Cortex of kidney (tissue), 1 donor: Measurements from ENCODE around the gene TDRD12.
"Not testable (repeated sequence)": the region's sequence is repeated elsewhere in the genome, so short reads cannot be mapped to it uniquely, and the experiment has no call there.

ENCODE experiments used
- DNase-seq: peaks from one replicate; lab custom pipeline; 2025; lab: John Stamatoyannopoulos, UW

TDRD12 gene

DNA sequence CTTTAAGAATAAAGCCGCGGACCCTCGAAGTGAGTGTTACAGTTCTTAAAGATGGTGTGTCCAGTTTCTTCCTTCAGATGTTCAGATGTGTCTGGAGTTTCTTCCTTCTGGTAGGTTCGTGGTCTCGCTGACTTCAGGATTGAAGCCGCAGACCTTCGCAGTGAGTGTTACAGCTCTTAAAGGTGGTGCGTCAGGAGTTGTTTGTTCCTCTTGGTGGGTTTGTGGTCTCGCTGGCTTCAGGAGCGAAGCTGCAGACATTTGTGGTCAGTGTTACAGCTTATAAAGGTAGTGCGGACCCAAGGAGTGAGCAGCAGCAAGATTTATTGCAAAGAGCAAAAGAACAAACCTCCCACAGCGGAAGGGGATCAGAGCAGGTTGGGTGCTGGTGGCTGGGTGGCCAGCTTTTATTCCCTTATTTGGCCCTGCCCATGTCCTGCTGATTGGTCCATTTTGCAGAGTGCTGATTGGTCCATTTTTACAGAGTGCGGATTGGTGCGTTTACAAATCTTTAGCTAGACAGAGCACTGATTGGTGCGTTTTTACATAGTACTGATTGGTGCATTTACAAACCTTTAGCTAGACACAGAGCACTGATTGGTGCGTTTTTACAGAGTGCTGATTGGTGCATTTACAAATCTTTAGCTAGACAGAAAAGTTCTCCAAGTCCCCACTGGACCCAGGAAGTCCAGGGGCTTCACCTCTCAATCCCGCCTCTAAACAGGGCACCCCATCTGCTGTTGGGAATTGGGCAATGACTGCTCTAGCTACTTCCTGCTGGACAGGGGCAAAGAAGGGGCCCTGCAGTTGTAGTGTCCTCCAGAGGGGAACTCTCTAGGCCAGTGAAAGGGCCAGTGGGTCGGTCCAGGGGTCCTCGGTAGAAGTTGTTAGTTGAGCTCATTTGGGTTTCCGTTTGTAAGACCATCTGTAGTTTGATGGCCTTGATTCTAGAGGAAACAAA is 26.1 kb upstream of the TDRD12 start:
- DNase-seq, result not testable (repeated sequence)

GRCh38 chr19:32694316-32694715 is 25.3 kb upstream of the TDRD12 start:
- not testable (repeated sequence) for DNase-seq

DNA sequence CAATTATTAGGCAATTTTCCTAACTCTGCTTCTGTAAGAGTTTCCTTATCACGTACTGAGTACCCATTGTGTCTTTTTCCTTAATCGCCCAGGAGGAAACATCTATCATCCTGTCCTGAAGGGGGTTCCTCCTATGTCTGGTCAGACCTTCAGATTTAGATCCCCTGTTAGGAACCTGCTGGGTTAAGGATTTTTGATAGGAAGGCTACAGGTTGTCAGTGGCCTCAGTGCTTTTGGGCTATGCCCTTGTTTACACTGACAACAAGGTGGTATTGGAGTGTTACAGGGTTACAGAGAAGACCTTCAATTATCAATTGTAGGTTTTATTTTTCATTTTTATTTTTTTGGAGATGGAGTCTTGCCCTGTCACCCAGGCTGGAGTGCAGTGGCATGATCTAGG is 24.7 kb upstream of the TDRD12 start:
- DNase-seq, result not testable (repeated sequence)

- DNase-seq, result not testable (repeated sequence)
These were observed 24.1 kb upstream of the TDRD12 start for GRCh38 chr19:32695506-32695905.

GRCh38 chr19:32696771-32697170 is 22.8 kb upstream of the TDRD12 start:
- not testable (repeated sequence) for DNase-seq

DNA sequence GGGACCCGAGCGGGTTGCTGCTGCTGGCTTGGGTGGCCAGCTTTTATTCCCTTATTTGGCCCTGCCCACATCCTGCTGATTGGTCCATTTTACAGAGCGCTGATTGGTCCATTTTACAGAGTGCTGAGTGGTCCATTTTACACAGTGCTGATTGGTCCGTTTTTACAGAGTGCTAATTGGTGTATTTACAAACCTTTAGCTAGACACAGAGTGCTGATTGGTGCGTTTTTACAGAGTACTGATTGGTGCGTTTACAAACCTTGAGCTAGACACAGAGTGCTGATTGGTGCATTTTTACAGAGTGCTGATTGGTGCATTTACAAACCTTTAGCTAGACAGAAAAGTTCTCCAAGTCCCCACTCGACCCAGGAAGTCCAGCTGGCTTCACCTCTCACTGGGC is 19.4 kb upstream of the TDRD12 start:
- DNase-seq, result not testable (repeated sequence)

DNA sequence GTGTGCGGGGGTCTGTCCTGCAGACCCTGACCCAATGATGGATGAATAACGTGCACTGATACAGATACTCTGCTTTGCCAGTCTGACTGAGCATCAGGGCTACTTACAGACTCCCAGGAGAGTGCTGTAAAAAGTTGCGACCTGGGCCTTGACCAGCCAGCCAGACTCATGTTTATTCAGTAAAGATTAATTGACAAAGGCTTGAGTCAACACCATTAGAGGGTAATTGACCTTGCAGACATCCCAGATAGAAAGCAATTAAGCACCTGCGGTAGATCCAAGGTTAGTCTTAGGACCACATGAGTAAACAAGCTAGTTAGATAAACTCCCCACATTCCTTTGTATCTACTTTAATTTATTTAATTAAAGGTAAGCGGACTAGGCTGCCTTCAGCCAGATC is 17.6 kb upstream of the TDRD12 start:
- no peak for DNase-seq

DNA sequence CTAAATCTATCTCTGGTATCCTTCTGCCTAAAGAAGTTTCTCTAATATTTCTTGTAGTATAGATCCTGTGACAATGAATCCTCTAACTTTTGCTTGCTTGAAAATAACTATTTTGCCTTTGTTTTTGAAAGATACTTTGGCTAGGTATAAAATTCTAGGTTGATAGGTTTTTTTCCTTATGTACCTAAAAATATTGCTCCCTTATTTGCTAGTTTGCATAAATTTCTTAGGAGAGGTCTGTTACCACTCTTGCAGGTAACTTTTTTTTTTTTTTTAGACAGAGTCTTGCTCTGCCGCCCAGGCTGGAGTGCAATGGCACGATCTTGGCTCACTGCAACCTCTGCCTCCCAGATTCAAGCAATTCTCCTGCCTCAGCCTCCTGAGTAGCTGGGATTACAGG is 15.6 kb upstream of the TDRD12 start:
- DNase-seq, result not testable (repeated sequence)

GRCh38 chr19:32708457-32708856 is 11.1 kb upstream of the TDRD12 start:
- DNase-seq, result no peak

DNA sequence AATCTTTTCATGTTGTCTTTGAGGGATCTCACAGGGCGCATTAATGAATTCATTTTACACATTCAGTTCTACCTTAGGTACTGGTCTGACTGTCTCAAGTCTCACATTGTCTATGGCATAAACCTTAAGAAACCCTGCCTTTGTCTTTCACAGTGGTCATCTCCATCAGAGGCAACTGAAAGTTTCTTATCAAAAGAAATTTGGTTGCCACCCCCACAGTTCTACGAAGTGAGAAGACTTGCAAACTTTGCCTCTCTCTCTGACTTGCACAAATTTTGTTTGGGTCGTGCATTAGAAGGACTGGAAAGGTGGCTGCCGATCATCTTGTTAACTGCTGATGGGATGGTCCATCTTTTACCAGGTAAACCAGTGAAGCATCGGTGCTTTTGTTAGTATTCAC is 10.5 kb upstream of the TDRD12 start:
- no peak for DNase-seq

DNA sequence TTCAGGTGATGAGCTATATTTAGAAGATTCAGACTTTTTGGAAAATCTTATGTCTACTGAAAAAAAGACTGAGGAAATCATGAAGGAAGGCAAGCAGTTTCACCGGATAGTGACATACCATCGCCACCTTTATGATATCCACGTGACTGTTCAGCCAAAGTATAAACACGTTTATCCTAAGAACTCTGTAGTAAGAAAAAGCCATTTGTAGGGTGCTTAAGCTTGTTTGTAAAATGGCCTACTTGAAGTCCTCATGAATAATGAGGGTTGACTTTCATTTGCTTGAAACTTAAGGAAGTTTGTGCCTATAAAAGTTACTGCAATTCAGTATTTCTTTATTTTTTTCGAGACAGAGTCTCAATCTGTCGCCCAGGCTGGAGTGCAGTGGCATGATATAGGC is 7.8 kb upstream of the TDRD12 start:
- no peak for DNase-seq

GRCh38 chr19:32716203-32716602 is 3.4 kb upstream of the TDRD12 start:
- DNase-seq, result not testable (repeated sequence)

- no peak for DNase-seq
These were observed 2.1 kb upstream of the TDRD12 start for GRCh38 chr19:32717496-32717895.

GRCh38 chr19:32718286-32718685 is 1.3 kb upstream of the TDRD12 start:
- no peak for DNase-seq

DNA sequence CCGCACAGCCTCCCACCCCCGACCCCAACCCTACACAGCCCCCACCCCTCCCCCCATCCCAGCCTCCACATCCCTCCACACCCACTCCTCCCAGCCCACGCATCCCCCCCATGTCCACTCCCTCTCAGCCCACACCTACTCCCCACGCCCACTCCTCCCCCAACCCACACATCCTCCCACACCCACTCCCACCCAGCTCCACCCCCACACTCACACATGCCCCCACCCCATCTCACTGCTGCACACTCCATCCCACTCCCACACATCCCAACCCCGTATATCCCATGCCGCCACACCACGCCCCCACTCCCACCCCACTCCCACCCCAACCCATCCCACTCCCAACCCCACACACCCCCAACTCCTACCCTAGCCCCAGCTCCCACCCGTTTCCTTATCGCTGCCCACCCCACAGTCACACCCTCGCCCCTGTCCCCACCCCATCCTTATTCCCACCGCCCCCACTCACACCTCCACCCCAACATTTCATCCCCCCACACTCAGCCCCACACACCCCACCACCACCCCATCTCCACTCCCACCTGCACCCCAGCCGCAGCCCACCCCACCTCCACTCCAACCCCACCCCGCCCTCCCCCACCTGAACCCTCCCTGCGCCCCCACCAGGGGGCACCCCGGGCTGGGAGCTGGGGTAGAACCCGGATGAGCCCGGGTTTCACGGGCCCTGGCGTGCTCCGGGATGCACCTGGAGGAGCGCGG is 809 bp downstream of the TDRD12 start:
- DNase-seq, result no peak

DNA sequence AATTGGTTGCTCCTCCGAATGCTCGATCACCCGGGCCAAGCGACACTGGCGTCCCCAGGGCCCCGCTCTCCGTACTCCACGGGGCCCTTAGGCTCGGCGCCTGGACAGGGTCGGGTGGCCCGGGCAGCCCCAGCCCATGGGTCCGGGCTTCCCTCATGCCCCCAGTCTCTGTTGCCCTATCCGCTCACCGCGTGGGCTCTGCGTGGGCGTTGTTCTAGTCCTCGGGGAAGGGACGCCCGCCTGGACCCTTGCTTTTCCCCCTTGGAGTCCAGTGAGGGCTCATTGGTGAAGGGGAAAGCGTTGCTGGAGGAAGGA is 1.3 kb downstream of the TDRD12 start:
- no peak for DNase-seq

GRCh38 chr19:32735936-32736335 is 16.4 kb downstream of the TDRD12 start:
- no peak for DNase-seq

DNA sequence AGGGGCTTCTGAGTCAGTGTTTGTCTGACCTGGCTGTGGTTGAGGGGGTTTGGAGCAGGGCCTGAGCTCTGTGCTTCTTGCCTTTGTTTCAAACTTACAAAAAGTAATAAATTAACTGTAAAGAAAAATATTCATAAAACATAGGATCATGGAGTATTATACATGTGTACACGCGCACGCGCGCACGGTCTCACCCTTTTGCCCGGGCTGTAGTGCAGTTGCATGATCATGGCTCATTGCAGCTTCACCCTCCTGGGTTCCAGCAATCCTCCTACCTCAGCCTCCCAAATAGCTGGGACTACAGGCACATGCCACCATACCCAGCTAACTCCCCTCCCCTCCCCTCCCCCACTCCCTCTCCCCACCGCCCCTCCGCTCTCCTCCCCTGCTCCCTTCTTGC is 23.5 kb downstream of the TDRD12 start:
- DNase-seq, result no peak

DNA sequence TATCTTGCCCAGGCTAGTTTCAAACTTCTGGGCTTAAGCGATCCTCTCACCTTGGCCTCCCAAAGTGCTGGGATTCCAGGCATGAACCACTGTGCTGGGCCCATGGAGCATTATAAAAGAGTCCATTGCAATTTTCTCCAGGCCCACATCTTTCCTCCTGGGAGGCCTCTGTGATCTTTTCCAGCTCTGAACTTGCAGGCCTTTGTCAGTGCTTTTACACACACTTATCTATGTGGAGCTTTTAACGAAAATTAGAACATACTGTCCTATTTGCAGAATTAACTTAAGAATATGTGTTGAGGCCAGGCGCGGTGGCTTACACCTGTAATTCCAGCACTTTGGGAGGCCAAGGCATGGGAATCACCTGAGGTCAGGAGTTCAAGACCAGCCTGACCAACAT is 23.9 kb downstream of the TDRD12 start:
- DNase-seq, result no peak

DNA sequence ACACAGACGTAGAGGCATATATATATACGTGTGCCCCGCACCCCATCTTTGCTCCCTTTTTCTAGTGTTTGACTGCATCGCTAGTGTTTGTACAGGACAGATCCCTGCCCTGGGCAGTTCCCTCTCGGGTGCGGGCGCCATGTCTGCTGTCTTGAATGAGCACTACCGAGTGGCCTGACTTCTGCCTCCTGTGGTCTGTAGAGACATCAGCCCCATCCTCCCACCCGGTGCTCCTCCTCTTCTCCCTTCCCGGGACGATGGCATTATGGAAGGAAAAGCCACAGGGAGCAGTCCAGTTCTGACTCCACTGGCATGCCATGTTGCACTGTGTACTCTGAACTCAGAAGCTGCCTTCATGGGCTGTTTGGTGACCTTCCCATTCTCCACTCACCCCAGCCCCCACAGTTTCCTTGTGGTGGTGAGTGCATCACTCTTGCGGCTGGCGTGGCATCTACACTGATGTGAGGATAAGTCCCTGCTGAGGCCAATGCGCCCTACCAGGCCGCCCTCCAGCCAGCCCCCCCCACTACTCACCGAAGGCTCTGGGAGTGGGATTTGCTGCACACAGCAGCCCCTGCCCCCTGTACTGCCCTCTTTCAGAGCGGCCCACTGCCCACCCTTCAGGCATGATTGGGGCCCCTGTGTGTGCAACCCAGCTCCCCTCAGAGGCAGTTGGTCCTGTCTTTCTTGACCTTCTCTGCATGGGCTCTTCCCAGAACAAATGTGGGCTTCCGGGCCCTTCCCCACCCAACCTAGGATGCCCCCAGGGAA is 25.2 kb downstream of the TDRD12 start:
- DNase-seq, result no peak

- not testable (repeated sequence) for DNase-seq
These were observed 26.2 kb downstream of the TDRD12 start for GRCh38 chr19:32745594-32746251.

- DNase-seq, result not testable (repeated sequence)
These were observed 27.1 kb downstream of the TDRD12 start for GRCh38 chr19:32746631-32747196.
